ENCODE results near the gene CA11.

CA11 gene

GRCh38 chr19:48648134-48648533 lies 2.1 kb upstream of the CA11 start:
- DNase-seq (ENCODE audit: low spot score), result no peak
- TF ChIP-seq CTCF (IDR thresholded peaks at IDR 0.05; ENCODE audit: extremely low read depth, missing control alignments), result no peak

GRCh38 chr19:48646722-48647216 lies 782 bp upstream of the CA11 start:
- no peak for DNase-seq (ENCODE audit: low spot score)
- no peak for TF ChIP-seq CTCF (IDR thresholded peaks at IDR 0.05; ENCODE audit: extremely low read depth, missing control alignments)

GRCh38 chr19:48645620-48646000 lies 377 bp downstream of the CA11 start:
- peak; percentile 13 for DNase-seq (ENCODE audit: low spot score)
- TF ChIP-seq CTCF (IDR thresholded peaks at IDR 0.05; ENCODE audit: extremely low read depth, missing control alignments), result no peak

GRCh38 chr19:48644839-48645619 lies 958 bp downstream of the CA11 start:
- no peak for TF ChIP-seq CTCF (IDR thresholded peaks at IDR 0.05; ENCODE audit: extremely low read depth, missing control alignments)
- peak; percentile 79 for DNase-seq (ENCODE audit: low spot score)

- no peak for TF ChIP-seq CTCF (IDR thresholded peaks at IDR 0.05; ENCODE audit: extremely low read depth, missing control alignments)
- DNase-seq (ENCODE audit: low spot score), result no peak
Observed at GRCh38 chr19:48644355-48644754, 1.6 kb downstream of the CA11 start.

GRCh38 chr19:48642862-48643261 lies 3.1 kb downstream of the CA11 start:
- TF ChIP-seq CTCF (IDR thresholded peaks at IDR 0.05; ENCODE audit: extremely low read depth, missing control alignments), result no peak
- no peak for DNase-seq (ENCODE audit: low spot score)

GRCh38 chr19:48641850-48642249 lies 4.1 kb downstream of the CA11 start:
- DNase-seq (ENCODE audit: low spot score), result no peak
- TF ChIP-seq CTCF (IDR thresholded peaks at IDR 0.05; ENCODE audit: extremely low read depth, missing control alignments), result no peak
